NCI-H128 (cell line): ENCODE measurements around the gene NUP153.
"Not testable (repeated sequence)": the region's sequence is repeated elsewhere in the genome, so short reads cannot be mapped to it uniquely, and the experiment has no call there.

Experiments
- DNase-seq: peaks from one replicate; lab custom pipeline; 2025; ENCODE audit not compliant: unreplicated experiment; lab: John Stamatoyannopoulos, UW

The NUP153 gene

DNA sequence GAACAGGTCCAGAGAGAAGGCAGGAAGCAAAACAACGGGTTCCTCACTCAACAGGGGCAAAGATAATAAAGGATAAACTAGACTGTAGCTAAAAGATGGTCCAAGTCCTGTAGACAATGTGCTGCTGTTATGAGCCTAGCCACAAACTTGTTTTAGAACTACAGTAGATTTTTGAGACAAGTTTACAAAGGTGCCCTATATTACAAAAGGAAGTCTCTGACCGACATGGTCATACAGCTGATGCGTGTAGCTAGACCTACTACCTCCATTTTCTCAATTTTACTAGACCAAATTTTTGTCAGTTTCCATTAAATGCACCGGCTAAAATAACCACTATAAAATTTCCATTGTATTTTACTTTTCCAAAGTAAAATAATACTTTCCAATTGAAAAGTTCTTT is 94.7 kb downstream of the NUP153 start:
- no peak for DNase-seq

DNA sequence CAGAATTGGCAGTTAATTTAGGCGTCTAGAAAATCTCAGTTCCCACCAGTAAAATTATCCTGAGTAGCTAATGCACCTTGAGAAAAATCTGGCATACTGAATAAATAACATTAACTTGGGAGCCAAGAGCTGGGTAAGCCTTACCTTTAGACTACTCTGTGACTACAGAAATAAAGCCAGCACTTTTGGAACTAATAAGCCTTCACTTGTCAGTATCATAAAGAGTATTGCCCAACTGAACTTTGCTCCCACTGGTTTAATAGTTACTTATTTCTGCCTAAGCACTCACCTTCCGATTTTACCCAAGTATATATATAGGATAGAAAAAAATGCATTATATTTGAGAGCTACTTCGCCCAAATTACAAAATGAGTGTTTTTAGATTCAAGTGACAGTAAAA is 95.9 kb downstream of the NUP153 start:
- no peak for DNase-seq

DNA sequence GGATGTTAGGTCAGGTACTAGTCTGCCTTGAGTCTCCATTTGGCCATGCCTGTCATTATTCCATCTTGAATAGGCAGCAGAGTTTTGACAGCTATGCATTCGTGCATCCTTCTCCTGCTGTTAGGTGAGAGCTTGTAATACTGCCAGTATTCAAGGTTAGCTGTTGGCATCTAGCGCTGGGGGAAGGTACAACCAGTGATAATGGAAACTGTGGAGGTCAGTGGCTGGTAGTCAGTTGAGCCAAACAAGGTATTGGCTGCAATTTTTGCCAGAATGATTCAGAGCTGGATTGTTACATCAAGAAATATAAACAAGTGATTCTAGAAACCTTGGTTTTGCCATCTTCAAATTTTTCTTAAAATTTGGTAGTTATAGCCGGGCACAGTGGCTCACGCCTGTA is 100.1 kb downstream of the NUP153 start:
- no peak for DNase-seq

DNA sequence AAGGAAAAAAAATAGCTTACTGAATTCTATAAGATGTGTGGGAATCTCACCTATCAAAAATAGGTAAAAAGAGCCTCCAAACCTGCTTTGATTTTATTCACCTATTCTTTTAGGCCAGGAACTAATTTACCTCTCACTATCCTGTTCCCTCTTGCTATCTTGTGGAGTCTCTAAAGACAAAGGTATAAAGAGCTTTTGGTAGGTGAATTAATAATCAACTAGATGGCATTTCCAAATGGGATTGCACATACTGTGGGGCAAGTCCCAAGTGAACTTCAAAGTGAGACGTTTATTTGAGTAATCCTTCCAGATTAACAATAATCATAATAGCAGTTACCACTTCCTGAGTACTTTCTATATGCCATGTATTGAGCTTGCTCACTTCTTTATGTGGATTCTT is 103.8 kb downstream of the NUP153 start:
- DNase-seq, result no peak

DNA sequence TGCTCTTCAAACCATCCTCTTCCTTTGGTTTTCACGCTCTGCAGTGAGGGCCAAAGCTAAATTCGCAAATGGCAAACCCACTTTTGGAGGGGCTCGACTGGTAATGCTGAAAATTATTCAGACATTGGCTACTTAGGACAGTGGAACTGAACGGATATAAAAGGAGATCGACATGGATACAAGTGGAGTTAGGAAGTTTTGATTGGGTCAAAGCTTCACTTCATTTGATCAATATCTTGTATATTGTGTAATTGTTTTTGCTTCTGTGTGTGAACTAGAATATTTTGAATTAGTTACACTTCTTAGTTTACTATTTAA is 105.4 kb downstream of the NUP153 start:
- no peak for DNase-seq

DNA sequence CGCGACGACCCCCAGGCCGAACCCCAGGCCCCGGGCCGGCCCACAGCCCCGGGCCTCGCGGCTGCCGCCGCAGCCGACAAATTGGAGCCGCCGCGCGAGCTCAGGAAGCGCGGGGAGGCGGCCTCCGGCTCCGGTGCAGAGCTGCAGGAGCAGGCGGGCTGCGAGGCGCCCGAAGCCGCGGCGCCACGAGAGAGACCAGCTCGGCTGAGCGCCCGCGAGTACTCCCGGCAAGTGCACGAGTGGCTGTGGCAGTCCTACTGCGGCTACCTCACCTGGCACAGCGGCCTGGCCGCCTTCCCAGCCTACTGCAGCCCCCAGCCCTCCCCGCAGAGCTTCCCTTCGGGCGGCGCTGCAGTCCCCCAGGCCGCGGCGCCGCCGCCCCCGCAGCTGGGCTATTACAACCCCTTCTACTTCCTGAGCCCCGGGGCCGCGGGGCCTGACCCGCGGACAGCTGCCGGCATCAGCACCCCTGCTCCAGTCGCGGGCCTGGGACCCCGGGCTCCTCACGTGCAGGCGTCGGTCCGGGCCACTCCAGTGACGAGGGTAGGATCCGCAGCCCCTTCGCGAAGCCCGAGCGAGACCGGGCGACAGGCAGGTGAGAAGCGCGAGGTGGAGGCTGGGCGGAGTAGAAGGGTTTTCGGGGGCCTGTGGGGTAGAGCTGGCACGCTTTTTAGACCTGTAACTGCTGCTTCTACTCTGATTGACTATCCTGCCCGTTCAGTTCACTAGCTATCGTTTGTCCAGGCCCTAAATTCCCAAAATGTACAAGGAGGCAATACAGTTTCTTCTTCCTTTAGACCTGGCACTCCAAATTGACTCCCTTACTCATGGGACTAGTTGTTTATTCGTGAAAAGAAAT is 106.0 kb downstream of the NUP153 start:
- DNase-seq, result no peak

DNA sequence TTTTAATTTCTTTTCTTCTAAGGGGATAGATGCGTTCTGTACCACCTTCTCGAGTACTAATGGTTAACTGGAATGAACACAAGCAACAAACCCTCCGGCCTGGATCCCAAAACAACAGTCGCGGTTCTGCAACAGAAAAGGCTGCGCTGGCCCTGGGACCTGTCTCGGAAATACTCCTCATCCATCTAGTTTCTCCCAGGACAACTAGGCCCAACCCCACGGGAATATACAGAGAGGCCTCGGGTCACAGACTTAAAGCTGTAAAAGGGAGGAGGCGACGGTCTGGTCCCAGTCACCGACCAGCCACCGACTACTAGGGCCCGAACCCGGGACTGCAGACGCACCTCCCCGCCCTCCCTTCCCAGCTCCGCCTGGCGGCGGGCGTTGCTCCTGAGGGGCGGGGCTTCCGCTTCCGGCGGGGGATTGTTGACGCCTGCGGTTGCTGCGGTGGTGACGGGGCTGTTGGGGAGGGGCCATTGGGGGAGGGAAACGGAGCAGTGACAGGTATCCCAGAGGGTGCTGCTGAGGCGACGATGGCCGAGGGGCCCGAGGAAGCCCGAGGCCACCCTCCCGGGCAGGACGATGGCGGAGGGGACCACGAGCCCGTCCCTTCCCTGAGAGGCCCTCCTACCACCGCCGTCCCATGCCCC is 106.7 kb downstream of the NUP153 start, which contains the start of gene FAM8A1:
TSS of gene FAM8A1 (plus strand) at position 426 of the 650 bp plus-strand sequence. CDS start at position 534, 108 bp downstream.
- DNase-seq, result peak; percentile 85

DNA sequence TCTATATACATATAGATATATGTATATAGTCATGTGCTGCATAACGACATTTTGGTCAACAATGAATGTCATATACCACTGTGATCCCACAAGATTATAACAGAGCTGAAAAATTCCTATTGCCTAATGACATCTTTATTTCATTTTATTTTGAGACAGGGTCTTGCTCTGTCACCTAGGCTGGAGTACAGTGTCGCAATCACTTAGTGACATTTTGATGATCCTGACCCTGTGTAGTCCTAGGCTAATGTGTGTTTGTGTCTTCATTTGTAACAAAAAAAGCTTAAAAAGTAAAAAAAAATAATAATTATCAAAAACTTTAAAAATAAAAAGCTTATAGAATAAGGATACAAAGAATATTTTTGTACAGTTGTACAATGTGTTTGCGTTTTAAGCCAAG is 110.6 kb downstream of the NUP153 start:
- DNase-seq, result no peak

DNA sequence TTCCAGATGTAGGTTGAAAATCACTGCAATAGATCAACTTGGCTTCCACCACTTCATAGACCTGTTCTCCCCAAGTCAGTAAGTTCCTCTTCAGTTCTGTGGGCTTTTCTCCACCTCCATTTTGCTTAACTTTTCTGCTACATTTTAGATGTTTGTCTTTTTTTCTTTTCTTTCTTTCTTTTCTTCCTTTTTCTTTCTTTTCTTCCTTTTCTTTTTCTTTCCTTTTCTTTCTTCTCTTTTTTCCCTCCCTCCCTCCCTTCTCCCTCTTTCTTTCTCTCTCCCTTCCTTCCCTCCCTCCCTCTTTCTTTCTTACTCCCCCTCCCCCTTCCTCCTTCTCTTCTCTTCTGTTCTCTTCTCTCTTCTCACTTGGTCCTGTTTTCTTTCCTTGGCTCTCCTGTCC is 113.5 kb downstream of the NUP153 start:
- DNase-seq, result no peak

DNA sequence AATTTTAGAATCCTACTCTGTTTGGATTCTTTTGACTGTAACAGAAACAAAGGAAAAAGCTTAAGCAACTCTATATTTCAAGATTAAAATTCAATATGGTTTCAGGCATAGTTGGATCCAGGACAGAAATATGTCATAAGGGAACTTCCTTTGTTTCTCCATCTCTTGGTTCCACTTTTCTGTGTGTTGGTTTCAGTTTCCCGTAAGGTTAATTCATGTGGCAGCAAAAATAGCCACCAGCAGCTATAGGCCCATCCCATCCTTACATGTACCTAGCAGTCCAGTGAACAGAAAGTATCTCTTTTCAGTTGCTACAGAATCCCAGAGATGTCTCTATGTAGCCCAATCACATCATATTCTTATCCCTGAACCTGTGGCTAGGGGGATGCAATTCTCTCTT is 115.4 kb downstream of the NUP153 start:
- no peak for DNase-seq

DNA sequence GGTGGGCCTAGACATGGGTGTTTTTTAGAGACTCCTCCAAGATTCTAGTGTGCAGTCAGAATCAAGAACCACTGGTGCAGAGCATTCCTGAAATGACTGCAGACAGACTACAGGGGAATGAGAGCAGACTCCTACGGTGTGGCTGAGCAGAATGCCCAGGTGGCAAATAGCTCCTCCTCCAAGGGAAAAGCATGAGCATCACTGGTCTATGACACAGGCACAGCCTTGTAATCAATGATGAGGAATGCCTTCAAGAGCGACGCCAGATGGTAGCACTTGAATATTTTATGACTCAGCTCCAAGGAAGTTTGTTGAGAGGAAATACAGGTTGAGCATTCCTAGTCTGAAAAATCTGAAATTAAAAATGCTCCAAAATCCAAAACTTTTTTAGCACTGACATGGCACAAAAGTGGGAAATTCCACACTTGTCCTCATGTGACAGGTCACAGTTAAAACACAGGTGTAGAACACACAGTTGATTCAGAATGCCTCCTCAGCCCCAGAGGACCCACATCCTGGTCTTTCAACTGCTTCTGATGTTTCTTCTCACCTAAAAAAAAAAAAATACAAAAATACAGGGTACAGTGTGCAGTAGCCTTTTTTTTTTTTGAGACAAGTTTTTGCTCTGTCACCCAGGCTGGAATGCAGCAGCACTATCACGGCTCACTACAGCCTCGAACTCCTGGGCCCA is 117.2 kb downstream of the NUP153 start:
- DNase-seq, result no peak

DNA sequence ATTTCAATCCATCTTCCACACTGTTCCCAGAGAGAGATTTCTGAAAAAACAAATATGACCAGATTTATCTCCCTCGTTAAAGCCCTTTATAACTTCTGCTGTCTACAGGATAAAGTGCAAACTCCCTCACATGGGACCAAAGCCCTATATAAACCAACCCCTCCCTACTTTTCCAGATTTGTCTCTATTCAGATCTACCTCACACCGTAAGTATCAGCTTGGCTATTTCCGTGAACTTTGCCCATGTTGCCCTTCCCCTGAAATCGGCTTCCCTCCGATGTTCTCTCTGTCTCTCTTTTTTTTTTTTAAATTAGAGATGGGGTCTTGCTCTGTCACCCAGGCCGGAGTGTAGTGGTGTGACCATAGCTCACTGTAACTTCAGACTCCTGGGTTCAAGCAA is 118.7 kb downstream of the NUP153 start:
- no peak for DNase-seq

DNA sequence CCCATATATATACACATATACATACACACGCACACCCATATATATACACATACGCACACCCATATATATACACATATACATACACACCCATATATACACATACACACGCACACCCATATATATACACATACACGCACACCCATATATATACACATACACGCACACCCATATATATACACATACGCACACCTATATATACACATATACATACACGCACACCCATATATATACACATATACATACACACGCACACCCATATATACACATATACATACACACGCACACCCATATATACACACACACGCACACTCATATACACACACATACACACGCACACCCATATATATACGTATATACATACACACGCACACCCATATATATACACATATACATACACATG is 120.1 kb downstream of the NUP153 start:
- DNase-seq, result not testable (repeated sequence)

DNA sequence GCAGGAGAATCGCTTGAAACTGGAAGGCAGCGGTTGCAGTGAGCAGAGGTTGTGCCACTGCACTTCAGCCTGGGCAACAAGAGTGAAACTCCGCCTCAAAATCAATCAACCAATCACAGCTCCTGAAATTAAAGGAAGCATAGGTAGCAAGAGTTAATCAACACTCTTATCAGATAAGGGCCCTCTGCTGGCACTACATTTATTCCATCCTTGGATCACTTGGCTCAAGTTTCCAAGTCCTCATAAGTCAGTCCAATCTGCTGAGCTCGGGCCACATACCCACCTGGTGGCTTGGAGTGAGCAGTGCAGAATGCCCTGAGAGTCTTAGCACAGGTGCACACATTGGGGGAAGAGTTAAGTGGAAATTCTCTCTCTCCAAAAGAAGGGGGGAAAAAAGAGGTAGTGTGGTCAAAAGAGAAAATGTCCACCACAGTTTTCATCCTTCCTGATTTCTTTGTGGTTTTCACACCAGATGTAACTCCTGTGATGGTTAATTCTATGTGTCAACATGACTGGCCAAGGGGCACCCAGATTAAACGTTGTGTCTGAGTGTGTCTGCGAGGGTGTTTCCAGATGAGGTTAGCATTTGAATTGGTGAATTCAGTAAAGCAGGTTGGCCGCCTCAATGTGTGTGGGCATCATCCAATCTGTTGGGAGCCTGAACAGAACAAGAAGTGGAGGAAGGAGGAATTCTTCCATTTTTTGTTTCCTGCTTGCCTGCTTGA is 120.8 kb downstream of the NUP153 start:
- no peak for DNase-seq

DNA sequence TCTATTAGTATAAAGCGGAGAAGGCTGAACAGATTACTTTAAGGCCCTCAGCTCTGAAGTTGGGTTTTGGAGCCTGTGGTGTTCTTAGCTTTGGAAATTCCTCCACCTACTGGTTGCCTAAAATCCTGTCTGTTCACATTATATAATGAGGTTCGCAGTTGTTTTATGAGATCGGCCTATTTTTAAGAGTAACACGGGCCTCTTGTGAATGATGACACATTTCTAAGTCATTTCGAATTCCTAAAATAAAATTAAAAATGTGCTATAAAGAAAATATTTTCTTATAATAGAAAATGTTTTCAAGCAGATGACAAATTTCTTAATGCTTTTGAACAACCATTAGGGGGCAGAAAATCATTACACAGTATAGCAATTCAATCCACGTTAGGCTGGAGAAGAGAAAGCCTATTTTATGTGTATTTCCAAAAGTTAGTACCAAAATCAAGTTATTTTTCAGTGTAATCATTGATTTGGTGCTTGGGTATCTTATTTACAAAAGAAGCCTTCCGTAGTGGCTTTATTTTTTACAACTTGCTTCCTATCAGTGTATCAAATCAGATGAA is 122.4 kb downstream of the NUP153 start:
- peak; percentile 52 for DNase-seq

DNA sequence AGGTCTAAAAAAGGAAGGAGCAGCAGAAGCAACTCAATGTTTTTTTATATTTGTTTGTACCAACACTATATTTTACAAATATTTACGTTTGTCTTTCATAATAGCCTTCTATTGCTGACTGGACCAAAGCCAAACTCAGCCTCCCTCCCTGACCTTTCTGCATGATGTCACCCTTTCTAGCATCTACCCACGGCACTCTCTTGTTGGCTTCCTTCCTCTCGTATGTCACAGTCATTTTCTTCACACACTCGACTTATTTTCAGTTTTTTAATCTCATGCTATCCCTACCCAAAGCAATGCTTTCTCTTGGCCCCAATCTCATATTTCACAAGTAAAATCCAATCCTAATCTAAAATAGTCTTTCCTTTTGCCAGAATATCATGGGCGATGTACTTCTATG is 122.9 kb downstream of the NUP153 start:
- DNase-seq, result no peak

DNA sequence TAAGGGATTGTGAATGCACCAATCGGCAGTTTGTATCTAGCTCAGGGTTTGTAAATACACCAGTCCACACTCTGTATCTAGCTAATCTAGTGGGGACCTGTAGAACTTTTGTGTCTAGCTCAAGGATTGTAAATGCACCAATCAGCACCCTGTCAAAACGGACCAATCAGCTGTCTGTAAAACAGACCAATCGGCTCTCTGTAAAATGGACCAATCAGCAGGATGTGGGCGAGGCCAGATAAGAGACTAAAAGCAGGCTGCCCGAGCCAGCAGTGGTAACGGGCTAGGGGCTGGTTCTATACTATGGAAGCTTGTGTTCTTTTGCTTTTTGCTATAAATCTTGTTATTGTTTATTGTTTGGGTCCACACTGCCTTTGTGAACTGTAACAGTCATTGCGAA is 125.4 kb downstream of the NUP153 start:
- not testable (repeated sequence) for DNase-seq

DNA sequence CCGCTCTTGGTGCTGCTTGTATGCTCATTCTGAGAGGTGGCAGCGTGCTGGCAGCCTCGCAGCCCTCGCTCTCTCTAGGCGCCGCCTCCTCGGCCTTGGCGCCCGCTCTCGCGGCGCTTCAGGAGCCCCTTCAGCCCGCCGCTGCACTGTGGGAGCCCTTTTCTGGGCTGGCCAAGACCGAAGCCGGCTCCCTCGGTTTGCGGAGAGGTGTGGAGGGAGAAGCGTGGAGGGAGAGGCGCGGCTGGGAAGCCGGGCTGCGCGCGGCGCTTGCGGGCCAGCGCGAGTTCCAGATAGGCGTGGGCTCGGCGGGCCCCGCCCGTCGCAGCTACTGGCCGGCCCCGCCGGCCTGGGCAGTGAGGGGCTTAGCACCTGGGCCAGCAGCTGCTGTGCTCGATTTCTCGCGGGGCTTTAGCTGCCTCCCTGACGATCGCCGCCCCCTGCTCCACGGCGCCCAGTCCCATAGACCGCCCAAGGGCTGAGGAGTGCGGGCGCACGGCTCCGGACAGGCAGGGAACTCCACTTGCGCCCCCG is 126.1 kb downstream of the NUP153 start:
- no peak for DNase-seq

DNA sequence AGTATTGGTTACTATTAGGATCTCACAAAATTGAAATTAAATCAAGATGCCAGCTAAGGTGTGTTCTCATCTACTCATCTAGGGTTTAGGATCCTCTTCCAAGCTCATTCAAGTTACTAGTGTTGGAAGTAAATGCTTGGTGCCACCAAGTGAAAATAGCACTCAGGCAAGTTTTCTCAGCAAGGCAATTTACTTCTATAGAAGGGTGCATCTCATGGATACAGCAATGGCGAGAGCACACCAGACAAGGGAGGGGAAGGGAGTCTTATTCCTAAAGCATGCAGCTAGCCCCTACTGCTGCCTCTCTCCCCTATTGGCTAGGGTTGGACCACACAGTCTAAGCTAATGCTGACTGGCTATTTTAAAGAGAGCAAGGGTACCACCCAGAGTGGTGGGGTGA is 129.7 kb downstream of the NUP153 start:
- no peak for DNase-seq

DNA sequence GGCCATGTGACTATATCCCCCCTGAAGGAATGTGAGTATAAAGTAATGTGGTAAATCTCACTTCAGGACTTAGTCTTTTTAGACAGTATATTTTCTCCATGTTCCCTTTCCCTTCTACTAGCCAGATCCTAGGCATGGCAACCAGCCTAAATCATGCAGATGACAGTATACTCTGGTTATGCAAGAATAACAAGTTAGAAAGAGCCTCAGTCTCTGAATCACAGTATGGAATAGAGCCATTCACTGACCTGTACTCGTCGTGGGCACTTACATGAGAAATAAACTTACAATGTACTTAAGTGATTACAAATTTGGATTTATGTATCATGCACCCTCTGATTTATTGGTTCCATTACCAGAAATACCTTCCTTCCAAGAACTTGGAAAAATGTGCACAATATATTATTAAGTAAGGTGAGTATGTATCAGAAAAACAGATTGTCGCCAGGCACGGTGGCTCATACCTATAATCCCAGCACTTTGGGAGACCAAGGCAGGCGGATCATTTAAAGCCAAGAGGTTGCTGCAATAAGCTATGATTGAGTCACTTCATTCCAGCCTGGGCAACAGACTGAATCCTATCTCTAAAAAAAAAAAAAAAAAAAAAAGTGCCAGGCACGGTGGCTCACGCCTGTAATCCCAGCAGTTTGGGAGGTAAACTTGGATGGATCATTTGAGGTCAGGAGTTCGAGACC is 131.7 kb downstream of the NUP153 start:
- DNase-seq, result no peak
